Ascending aorta (tissue), 2 donors: ENCODE measurements around the gene ZFAND6. TPM values are rescaled to one million over a fixed set of nuclear protein-coding genes. Genes with fewer than 3 reads are reported as not detected.
"Not testable (repeated sequence)": the region's sequence is repeated elsewhere in the genome, so short reads cannot be mapped to it uniquely, and the experiment has no call there.

Source experiments
- DNase-seq, 2 donors: peaks; one replicate each; pipeline ENCODE4 v3.0.0-alpha.2; 2019; ENCODE audit warnings: low spot score in 2 of 2
- H3K27ac ChIP-seq, 2 donors: fragments of 200-600 bp; sonication (generic); one replicate each; pipeline ENCODE4 v1.5.1; 2016 to 2017; ENCODE audit warnings: mild to moderate bottlenecking in 1 of 2
- H3K27me3 ChIP-seq: fragments of 200-600 bp; sonication (generic); one replicate; pipeline ENCODE4 v1.5.1; 2017
- H3K36me3 ChIP-seq, 2 donors: fragments of 200-600 bp; sonication (generic); one replicate each; pipeline ENCODE4 v1.5.1; 2016
- H3K4me1 ChIP-seq, 2 donors: fragments of 200-600 bp; sonication (generic); one replicate each; pipeline ENCODE4 v1.5.1; 2016 to 2017; ENCODE audit warnings: mild to moderate bottlenecking in 1 of 2
- H3K4me3 ChIP-seq, 2 donors: fragments of 200-600 bp; sonication (generic); one replicate each; pipeline ENCODE4 v1.5.1; 2016 to 2017; ENCODE audit warnings: mild to moderate bottlenecking in 1 of 2
- H3K9me3 ChIP-seq, 2 donors: fragments of 200-600 bp; sonication (generic); one replicate each; pipeline ENCODE4 v1.5.1; 2016
- CTCF ChIP-seq, 3 experiments: fragments of 200-600 bp in 2 of 3; fragments of 450-650 bp in 1 of 3; sonication (generic) in 2 of 3; IDR thresholded peaks; one replicate each; pipeline ENCODE4 v1.5.1; 2016 to 2019; ENCODE audit warnings: antibody characterized with exemption in 3 of 3, mild to moderate bottlenecking in 1 of 3, moderate library complexity in 1 of 3
- intact Hi-C: fragments of 100-400 bp; cut with DNase I; formaldehyde crosslinking; loops from one replicate; pipeline ENCODE4 v1.15.1; 2023
- total RNA-seq: library from RNA; depleted of rRNA; stranded (reverse); fragments of >200 nt; gene quantifications from one replicate; pipeline ENCODE4 v1.1.0, GENCODE V29; 2016

The ZFAND6 gene
- total RNA-seq, 1 donor from 2014 or later: 49.6 TPM

- H3K9me3 ChIP-seq: no peaks in the 10 kb centered on the region
- H3K27ac ChIP-seq: no peak overlapping the region
- no peak for DNase-seq
- no peaks in the 10 kb centered on the region for H3K36me3 ChIP-seq
- TF ChIP-seq CTCF (IDR thresholded peaks at IDR 0.05): no peak
- no peaks in the 10 kb centered on the region for H3K4me1 ChIP-seq
- H3K27me3 ChIP-seq: no peaks in the 10 kb centered on the region
- no peak overlapping the region for H3K4me3 ChIP-seq
- intact Hi-C loops: no loop called here
Observed at GRCh38 chr15:80041494-80042253, 17.8 kb upstream of the ZFAND6 start.

GRCh38 chr15:80042568-80042967 is 16.9 kb upstream of the ZFAND6 start:
- no peaks in the 10 kb centered on the region for H3K4me1 ChIP-seq
- H3K27ac ChIP-seq: no peak overlapping the region
- TF ChIP-seq CTCF (IDR thresholded peaks at IDR 0.05): no peak
- H3K9me3 ChIP-seq: no peaks in the 10 kb centered on the region
- no peak for DNase-seq
- intact Hi-C loops: no loop called here
- H3K36me3 ChIP-seq: no peaks in the 10 kb centered on the region
- H3K4me3 ChIP-seq: no peak overlapping the region
- H3K27me3 ChIP-seq: no peaks in the 10 kb centered on the region

GRCh38 chr15:80045219-80045618 is 14.3 kb upstream of the ZFAND6 start:
- H3K4me3 ChIP-seq, DNase-seq, intact Hi-C loops, H3K9me3 ChIP-seq, H3K36me3 ChIP-seq, H3K4me1 ChIP-seq, H3K27me3 ChIP-seq, H3K27ac ChIP-seq: not testable (repeated sequence)

GRCh38 chr15:80049046-80049445 is 10.4 kb upstream of the ZFAND6 start:
- Histone ChIP-seq H3K4me3 (no peak overlapping the region), H3K27ac (no peak overlapping the region), H3K27me3 (no peaks in the 10 kb centered on the region), H3K36me3 (no peaks in the 10 kb centered on the region), H3K4me1 (no peaks in the 10 kb centered on the region), H3K9me3 (no peaks in the 10 kb centered on the region)
- no peak for TF ChIP-seq CTCF (IDR thresholded peaks at IDR 0.05)
- intact Hi-C loops: no loop called here
- DNase-seq: no peak

- Histone ChIP-seq H3K9me3 (no peaks in the 10 kb centered on the region), H3K27me3 (no peaks in the 10 kb centered on the region), H3K4me3 (no peak overlapping the region), H3K27ac (no peak overlapping the region), H3K4me1 (no peaks in the 10 kb centered on the region), H3K36me3 (no peaks in the 10 kb centered on the region)
- no peak for DNase-seq
- TF ChIP-seq CTCF (IDR thresholded peaks at IDR 0.05): no peak
- intact Hi-C loops: loop anchor here (10.0 kb wide), 1 partner anchor 942 kb away; no protein-coding TSS in a partner anchor
Observed at GRCh38 chr15:80052597-80053304, 6.7 kb upstream of the ZFAND6 start.

- no peak for DNase-seq
- Histone ChIP-seq H3K36me3 (no peaks in the 10 kb centered on the region), H3K27me3 (no peaks in the 10 kb centered on the region), H3K9me3 (no peaks in the 10 kb centered on the region), H3K4me1 (peaks cover 0 to 6% of the 10 kb centered on the region in 2 donors), H3K27ac (no peak overlapping the region), H3K4me3 (no peak overlapping the region)
- no peak for TF ChIP-seq CTCF (IDR thresholded peaks at IDR 0.05)
- intact Hi-C loops: loop anchor here (5.0 to 10.0 kb wide), 2 partner anchors 159 to 939 kb away; partner anchors contain the start of gene MTHFS
Observed at GRCh38 chr15:80055933-80056332, 3.5 kb upstream of the ZFAND6 start.
